SU-DHL-6 (cell line): Measurements from ENCODE around the gene NAP1L1.

Experiments
- CTCF ChIP-seq: fragments of 200-600 bp; sonication (generic); IDR thresholded peaks from one replicate; pipeline ENCODE4 v1.5.1; 2017; ENCODE audit warnings: antibody characterized with exemption, mild to moderate bottlenecking, low read length, moderate library complexity; ENCODE audit not compliant: insufficient read depth, poor library complexity, severe bottlenecking
- EZH2phosphoT487 ChIP-seq: fragments of 200-600 bp; sonication (generic), shearing (Covaris generic); conservative IDR thresholded peaks from 2 replicates; pipeline ENCODE4 v1.6.1; 2018; ENCODE audit warnings: mild to moderate bottlenecking, antibody characterized with exemption, low read length, moderate library complexity, mixed read lengths

GRCh38 chr12:76080017-76080728 is 4.3 kb downstream of the NAP1L1 start:
- TF ChIP-seq CTCF, result no peak
- TF ChIP-seq EZH2phosphoT487, result no peak
